22Rv1 (cell line): Measurements from ENCODE around the gene FNTB.

Experiments used
- CTCF ChIP-seq: fragments of 450-650 bp; IDR thresholded peaks from 2 replicates; pipeline ENCODE4 v1.5.1; 2017; ENCODE audit warnings: mild to moderate bottlenecking
- ZFX ChIP-seq: fragments of 450-650 bp; IDR thresholded peaks from 2 replicates; pipeline ENCODE4 v1.6.1; 2017; ENCODE audit warnings: antibody characterized with exemption, borderline replicate concordance

- TF ChIP-seq CTCF (no peak), ZFX (no peak)
Observed at GRCh38 chr14:65098586-65098985, 111.9 kb downstream of the FNTB start.
